DMS53 (cell line): Measurements from ENCODE around the gene WHRN.
A peak's percentile ranks its signal among the peaks of the same experiment; 100 is the strongest.

ENCODE experiments used
- DNase-seq: peaks from one replicate; lab custom pipeline; 2025; lab: John Stamatoyannopoulos, UW

Gene WHRN

DNA sequence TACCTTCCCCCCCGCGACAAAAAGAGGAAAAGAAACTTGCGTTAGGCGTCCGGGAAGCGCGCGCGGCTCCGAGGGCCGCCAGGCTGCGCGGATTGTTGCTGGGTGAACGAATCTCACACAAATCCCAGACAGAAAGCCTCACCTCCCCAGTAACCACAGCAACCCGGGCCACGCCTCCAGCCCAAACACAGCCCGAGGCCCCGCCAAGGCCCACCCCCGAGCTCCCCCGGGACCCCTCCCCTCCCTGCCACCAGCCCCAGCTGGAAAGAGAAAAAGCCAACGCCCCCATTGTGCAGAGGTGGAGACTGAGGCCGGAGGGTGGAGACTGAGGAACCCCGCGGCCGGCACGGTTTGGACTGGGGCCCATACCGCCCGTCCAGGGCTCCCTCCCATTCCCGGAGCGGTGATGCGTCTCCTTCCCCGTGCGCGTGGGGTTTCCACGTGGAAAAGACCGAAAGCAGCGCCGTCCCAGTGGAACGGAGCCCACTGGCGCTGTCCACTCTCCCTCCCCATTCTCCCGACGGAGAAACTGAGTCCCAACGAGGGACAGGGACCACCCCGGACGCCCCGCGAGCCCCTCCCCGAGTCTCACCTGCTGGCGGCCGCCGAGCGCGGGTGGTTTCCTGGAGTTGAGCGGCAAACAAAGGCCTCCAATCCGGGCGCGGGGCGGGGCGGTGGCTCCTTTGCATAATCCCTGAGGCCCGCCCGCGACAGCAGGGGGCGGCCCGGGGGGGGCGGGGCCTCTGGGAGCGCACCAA, 107.2 kb downstream of the WHRN start:
- peak; percentile 97 for DNase-seq

DNA sequence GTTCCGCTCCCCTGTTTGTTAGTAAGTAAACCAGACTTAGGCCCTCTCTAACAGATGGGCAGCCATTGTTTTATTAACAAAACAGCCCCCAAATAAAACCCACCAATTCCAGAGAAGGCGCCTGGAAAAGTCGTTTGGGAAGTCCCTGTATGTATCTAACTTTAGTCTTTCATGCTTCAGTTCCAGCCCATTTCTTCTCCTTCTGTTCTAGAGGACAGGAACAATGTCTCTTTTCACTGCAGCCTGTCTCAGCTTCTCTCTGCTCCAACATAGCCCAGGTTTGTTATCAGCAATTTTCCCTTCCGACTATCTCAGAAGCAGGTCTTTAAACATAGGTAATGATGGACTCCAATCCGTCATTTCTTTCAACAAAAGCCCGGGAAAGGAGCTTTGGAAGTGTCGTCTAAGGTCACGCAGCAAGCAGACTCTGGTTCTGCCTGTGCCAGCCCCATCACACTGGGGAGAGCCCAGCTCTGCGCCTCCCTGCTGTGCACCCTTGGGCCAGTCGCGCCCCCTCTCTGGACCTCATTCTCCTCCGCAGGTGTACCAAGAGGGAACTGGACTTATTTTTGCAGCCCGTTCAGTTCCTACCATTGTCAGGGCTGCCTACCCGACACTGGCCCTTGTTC, 107.9 kb downstream of the WHRN start:
- DNase-seq = no peak

DNA sequence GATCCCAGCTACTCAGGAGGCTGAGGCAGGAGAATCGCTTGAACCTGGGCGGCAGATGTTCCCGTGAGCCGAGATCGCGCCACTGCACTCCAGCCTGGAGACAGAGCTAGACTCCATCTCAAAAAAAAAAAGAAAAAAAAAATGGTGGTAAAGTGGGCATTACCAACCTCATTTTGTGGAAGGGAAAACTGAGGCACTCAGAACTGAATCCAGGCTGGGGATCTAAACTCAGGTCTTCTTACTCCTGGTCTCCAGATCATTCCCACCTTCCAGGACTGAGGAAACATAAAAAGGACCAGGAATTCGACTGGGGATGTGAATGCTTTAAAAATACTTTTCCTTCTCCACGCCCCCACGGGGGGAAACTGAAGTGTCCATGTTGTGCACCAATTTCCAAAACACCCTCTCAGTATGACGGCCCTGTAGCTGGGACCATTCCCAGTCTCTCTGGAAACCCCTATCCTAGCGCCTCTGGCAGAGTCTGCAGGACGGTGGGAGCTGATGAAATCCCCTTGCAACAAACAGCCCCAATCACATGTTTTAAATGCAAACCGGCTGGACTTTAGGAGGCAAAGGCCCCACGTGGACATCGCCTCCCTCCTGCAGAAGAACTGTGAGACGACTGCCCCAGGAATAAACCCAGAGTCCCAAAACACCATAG, 108.6 kb downstream of the WHRN start:
- DNase-seq = peak; percentile 14

DNA sequence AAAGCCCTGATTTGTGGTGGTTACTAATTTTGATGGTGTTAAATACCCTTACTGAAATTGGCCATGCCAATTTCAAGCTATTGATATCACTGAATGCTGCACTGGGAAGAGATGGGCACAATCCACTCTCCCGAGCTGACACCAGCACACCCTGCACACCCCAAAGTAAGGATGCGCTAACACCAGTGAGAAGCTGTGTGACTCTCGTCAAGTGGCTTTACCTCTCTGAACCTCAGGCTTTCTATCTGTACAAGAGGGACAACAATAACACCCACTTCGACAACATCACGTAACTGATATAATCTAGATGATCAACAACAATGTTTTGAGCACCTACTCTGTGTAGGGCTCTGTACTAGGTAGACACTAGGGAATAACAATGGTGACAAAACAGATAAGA, 109.5 kb downstream of the WHRN start:
- no peak for DNase-seq

DNA sequence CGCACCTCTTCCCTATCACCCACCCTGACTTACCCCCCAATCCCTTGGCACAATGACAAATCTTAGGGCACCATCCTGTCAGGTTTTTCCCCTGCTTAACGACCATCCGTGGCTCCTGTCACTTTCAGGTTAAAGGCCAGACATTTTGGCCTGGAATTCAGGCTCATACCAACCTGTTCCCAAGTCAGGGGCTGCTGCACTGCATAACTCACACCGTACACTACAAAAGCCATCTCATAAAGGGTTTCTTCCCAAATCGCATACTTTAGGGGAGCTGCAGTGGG, 110.0 kb downstream of the WHRN start:
- DNase-seq = no peak

DNA sequence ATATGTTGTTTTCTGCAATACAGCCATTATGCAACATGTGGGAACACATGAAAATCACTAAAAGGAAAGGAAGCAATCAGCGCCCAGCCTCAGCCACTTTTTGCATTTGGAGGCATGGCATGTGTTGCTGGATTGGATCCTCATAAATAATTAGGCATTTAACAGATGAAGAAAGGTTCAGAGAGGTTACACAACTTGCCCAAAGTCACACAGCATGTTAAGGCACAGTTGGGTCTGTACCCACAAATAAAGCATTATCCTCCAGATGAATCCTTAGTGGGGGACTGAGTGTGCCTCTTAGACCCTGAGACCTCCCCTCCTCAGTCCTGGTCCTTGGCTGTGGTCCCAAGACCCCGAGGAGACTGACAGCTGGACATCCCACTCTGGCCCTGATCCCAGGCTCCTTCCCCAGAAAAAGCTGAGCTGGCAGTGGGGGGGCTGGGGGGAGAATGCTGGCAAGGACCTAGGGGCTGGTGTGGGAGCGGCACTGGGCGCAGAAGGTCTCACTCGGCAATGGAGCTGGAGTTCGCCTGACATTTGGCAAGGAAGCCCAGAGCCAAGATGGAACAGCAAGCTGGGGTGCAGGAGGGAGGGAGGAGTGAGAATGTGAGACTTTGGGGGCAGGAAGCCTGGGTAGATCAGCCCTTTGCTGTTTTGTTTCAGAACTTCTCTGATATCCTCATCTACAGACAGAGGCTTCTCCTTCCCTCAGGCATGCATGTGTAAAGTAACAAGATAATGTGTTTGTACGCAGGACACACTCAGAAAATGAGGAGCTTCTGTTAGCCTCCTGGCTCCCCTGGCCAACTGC, 110.5 kb downstream of the WHRN start:
- no peak for DNase-seq

DNA sequence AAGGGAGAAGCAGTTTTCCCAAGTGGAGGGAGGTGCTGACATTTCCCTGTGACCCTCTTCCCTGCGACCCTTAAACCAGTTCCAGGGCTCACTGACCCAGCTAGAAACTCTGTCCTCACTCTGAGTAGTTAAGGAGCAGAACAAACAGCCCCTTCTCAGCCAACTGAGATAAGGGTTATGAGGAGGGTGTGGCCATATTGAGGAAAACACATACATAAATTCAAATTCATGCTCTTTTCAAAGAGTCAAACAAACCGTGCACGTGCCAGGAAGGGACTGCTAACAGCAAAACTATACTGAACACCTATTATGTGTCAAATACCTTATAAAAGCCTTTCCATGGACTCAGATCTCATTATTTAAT, 112.5 kb downstream of the WHRN start:
- DNase-seq = no peak

DNA sequence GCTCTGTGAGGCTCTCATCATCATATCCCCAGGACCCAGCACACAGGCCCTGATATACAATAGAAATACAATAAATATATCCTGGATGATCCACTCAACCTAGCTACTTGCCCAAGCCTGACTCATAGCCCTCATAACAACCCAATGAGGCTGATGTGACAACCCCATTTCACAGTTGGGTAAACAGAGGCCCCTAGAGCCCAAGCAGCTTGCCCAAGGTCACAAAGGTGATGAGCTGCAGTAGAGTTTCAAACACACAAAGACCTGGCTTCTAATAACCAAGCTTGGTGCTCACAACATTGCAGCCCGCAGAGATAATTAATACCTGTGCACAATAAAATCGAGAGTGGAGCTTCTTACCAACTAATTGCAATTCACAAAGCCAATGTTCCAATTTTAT, 114.3 kb downstream of the WHRN start:
- no peak for DNase-seq

DNA sequence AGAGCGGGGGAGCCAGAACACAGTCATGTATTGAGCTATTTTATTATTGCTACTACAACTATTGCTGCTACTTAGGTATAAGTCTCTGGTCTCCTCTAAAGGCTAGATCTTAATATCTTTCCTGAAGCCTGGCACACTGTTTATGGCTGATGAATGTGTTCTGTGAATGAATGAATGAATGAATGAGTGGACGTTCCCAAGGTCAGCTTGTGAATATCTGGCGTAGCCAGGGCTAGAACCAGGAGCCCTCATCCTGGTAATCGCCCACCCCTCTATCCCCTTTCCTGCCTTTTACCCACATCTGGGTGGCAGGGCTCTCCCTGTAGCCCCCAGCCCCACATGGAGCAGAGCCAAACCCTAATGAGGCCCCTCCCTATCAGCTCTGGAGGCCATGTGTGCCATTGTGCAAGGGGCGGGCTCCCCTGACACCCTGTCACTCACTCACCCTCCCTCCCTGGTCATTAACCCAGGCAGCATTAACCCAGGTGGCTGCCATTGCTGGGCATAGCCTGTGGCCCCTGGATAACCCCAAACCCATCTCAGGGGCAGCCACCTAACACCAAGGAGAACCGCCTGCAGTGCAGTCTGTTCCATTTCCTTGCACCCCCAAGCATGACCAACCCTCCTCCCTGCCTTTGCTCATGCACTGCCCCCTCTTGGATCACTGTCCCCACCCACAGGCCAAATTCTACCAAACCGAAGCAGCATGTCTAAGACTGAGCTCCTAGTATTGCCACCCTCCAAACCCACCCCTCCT, 115.5 kb downstream of the WHRN start:
- no peak for DNase-seq

DNA sequence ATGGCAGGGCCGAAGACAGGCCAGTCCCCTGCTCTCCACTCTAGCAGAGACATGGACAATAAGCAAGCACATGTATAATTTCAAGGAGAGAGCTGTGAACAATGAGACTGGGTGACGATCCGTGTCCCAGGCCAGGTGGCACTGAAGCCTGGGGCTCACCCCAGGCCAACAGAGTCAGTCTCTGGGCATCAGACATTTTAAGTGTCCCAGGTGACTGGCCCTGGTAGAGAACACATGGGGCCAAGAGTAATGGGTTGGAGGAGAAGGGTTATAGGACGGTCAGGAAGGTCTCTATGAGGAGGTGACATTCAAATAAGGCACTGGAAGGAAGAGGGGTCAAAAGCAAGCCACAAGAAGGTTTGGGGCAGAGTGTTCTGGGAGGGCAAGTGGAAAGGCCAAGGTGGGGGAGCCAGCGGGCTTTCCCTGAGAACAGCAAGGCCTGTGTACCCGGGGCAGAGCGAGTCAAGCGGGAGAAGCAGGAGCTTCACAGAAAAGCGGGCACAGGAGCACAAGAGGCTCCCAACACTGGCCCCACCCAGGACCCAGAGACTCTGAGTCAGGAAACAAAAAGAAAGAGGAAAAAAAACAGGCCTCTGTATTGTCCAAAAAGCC, 116.4 kb downstream of the WHRN start:
- DNase-seq = no peak

DNA sequence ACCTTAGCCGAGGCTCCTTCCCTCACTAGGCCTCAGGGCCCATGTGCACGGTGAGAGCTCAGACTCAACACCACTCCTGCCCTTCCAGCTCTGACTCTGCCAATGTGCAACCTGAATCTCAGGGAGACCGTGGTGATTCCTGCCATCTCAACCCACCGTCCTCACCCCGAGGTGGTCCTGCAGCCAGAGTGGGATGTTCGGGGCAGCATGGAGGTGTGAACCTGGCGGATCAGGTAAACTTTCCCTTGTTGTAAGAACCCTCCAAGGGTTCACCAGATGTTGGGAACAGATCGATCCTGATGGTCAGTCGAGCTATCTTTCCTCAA, 117.0 kb downstream of the WHRN start:
- no peak for DNase-seq

DNA sequence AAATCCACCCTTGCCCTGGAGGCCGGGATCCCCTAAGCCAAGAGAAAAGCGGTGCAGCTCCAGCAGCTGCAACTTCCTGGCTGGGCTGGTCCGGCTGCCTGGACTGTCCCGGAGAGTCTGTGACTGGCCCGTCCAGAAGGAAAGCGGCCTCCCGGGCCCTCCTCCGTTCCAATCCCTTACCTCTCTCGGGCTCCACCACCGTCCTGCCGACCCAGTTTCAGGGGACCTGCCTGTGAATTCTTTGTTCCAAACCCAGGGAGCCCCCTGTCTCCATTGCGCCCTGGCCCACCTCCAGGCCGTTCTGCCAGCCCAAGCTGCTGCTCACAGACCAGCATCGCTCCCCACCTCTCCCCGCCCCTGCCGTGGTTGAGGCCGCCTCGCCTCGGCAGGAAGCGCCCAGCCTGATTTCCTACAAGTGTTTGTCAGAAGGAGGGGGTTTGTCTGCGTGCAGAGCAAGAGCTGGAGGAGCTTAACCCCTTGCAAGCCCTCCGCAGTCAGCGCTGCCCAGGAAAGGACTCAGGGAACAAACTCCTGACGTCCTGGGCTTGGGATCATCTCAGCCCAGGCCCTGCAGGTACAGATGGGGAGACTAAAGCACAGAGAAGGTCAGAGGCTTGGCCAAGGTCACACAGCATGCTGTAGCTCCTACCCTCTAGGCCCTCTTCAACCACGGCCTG, 117.5 kb downstream of the WHRN start, which contains the start of gene AKNA:
AKNA (minus strand) TSS at position 303 of the 677 bp plus-strand sequence. CDS start 6,649 bp downstream, outside the sequence.
- DNase-seq = no peak

DNA sequence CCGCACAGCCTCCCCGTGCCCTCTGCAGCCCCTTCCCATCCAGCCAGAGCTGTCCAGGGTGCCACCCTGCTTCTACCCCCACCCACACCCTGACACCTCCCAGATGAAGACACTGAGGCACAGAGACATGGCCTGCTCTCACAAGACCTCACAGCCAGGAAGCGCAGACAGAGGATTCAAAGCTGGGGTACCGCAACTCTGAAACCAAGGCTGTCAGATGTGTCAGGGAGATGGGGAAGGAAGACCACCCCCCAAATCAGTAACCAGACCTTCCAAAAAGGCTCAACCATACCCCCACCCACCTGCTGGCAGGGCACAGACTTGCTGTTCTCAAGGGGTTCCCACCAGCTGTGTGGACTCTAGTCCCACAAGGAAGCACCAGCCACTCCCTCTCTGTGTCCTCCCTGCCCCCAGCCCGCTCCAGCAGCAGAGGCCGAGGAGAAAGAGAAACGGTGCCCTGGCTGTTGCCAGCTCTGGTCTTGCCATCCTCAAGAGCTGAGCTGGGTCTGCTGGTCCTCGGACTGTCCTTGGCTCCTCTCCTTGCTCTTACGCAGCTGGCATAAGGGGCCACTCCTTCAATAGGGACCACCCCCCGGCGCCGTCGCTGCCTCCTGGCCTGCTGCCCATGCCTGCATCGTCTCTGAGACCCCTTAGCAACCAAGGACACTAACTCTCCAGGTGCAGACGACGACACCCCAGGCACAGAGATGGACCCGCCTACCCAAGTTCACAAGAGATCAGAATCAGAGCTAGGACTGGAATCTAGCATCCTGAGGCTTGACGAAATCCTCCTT, 118.2 kb downstream of the WHRN start:
- no peak for DNase-seq

DNA sequence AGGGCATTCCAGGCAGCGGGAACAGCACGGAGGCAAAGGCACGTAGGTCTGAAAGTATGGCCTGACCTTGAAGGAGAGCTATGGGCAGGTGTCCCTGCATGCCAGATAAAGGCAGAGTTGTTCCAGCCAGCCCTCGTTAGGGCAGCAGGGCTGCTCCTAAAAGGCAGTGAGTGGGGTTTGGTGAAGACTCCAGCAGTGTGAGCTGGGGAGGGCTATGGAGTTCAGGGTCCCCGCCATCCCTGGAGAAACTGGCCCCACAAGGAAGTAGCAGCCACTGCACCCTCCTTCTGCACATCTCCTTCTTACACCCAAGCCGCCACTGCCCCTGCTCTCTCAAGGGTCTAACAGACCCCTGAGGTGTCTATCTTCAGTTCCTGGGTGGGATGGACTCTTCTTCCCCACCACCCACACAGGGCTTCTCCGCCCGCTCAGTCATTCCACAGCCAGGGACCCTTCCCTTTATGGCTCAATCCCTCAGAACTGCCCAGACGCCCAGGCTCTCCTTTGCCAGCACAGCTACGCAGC, 118.8 kb downstream of the WHRN start:
- DNase-seq = no peak

DNA sequence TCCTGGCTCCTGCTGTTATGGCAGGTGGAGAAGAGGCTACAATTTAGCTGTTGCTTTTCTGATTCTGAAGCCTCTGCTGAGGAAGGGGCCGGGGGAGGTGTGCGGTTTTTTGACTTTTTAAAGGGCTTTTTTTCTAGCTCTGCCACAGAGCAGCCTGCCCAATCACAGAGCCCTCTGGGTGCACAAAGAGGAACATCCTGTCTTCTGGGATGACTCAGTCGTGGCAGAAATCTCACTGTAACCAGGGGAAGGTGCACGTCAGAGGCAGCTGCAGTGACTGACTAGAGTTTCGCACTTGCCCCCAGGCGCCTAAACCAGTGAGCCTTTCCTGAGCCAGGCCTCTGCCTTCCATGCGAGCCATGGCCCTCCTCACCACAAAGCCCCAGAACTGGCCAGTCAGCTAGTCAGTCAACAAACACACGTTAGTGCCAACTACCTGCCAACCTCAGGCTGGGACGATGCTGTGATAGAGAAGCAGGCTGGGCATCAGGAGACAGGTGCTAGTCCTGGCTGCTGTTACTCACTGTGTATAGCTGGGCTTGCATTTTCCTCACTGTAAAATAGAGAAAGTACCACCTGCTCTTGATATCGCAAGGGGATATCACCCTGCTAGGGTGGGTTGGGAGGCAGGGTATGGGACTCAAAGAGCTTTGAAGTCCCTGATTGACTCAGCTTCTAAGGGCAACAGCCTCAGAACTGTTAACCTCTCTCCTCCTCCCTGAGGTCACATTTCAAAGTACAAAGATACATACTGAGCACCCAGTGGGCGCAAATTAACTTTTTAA, 119.7 kb downstream of the WHRN start:
- DNase-seq = peak; percentile 51

DNA sequence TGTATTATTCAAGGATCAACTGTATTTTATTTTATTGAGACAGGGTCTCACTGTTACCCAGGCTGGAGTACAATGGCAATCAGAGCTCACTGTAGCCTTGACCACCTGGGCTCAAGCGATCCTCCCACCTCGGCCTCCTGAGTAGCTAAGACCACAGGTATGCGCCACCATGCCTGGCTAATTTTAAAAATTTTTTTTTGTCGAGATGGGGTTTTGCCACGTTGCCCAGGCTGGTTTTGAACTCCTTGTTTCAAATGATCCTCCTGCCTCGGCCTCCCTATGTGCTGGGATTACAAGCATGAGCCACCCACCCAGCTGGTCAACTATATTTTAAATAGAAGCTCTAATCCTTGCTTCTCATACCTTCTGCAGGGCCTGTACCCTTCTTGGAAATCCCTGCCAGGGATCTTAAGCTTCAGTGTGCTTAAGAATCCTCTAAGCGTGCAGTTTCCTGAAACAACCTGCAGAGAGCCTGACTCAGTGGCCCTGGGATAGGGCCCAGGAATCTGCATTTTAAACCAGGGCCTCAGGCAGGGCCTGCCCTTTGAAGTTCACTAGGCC, 120.4 kb downstream of the WHRN start:
- DNase-seq = no peak

DNA sequence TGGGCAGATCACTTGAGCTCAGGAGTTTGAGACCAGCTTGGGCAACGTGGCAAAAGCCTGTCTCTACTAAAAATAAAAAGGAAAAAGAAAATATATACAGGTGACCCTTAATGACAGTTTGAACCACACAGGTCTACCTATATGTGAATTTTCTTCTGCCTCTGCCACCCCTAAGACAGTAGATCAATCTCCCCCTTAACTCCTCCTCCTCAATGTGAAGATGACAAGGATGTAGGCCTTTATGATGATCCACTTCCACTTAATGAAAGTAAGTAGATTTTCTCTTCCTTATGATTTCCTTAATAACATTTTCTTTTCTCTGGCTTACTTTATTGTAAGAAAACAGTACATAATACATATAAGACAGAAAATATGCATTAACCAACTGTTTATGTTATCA, 120.9 kb downstream of the WHRN start:
- DNase-seq = no peak

DNA sequence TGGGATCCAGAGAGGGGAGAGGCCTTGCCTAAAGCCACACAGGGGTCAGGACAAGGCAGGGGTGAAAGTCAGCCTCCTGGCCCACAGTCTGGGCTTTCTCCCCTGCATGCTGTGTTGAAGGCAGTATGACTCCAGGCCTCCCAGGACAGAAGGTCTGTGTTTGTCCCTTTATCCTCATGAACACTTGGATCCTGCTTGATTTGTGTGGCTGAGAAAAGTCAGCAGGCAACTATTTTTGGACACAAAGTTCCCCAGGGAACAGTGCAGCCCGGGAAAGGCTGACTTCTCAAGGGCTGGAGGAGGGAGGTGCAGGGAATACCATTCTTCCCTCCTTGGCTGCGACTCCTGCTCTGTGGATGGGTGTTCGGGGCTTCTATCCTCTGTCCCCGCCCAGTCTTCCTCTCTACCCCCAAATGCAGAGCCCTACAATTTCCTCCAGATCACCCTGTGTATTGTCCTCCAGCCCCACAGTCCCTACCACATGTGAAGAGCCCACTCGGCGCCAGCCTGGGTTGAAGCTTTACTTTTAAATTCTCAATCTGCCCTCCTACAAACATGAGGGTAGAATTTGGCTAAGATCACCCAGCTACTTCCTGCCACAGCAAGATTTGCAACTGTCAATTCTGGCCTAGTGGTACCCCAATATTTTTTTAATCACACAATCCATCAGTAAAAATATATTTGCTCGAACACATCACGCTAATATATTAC, 121.6 kb downstream of the WHRN start:
- no peak for DNase-seq
